Measurements from ENCODE around the gene TMEM198.

Gene TMEM198

DNA sequence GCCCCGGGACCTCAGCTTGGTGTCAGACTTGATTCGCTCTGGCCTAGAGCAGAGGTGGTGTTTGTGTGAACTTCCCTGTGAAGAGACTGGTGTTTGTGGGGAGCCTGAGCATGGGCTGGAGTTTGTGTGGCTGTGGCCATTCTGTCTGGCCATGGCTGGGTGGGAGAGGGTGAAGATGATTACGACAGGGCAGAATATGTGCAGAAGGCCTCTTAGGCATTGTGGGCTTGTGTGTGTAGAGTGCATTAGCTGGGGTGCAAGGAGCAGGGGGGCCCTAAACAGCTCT is 17.0 kb downstream of the TMEM198 start:
- Histone ChIP-seq H3K36me3 (ENCODE audit: insufficient read depth, low read length) (peaks cover 34% of the 10 kb centered on the region), H3K4me1 (ENCODE audit: insufficient read depth, low read length) (peaks cover 4% of the 10 kb centered on the region)

DNA sequence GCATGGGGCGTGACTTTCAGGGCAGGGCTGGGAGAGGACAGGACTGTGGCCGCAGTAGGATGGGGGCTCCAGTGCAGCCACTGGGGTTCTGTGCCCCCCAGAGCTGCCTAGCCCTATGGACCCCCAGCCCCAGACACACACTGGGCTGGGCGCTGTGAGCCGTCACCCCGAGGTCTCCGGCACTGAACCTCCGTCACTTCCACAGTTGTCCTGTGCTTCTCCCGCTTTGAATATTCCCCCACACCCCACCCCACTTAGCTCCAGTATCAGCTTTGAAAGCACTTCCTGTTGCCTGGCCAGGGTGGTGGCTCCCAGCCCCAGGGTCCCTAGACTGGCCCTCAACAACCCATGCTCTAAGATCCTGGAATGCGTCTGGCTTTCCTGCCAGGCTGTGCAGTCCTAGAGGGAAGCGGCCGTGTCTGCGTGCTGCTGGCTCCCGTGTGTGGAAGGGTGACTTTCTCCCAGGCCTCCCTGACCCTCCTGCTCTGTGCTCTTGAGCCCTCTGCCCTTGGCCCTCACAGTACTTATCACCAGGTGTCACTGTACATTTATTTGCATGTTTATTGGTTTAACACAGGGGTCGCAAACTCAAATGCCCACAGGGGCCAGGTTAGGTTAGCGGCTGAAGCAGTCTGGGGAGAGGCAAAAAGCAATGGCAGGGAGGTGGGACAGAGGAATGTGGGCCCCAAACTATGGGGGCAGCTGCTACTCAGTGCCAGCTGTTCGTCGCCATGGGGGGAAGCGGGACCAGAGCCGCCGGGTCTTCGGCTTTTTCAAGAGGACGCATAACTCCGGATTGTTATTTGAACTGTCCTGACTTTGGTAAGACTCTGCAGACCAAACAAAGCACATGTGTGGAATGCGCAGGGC is 17.6 kb downstream of the TMEM198 start:
- peaks cover 2% of the 10 kb centered on the region for H3K9me3 ChIP-seq (ENCODE audit: low read length)
- no peak overlapping the region for H3K4me3 ChIP-seq (ENCODE audit: low read length)
- no peak overlapping the region for H2AFZ ChIP-seq (ENCODE audit: low read depth, low read length)
- H3K36me3 ChIP-seq (ENCODE audit: insufficient read depth, low read length), result peaks cover 37% of the 10 kb centered on the region
- no peaks in the 10 kb centered on the region for H3K27me3 ChIP-seq (ENCODE audit: insufficient read depth, low read length)
- H3K4me1 ChIP-seq (ENCODE audit: insufficient read depth, low read length), result peaks cover 4% of the 10 kb centered on the region

More for the DNA sequence above, 17.0 kb downstream of the TMEM198 start:
- H3K4me3 ChIP-seq (ENCODE audit: low read length), result no peak overlapping the region
- peaks cover 2% of the 10 kb centered on the region for H3K9me3 ChIP-seq (ENCODE audit: low read length)
- no peaks in the 10 kb centered on the region for H3K27me3 ChIP-seq (ENCODE audit: insufficient read depth, low read length)
- no peak overlapping the region for H2AFZ ChIP-seq (ENCODE audit: low read depth, low read length)

- peaks cover 4% of the 10 kb centered on the region for H3K4me1 ChIP-seq (ENCODE audit: insufficient read depth, low read length)
- no peak overlapping the region for H3K4me3 ChIP-seq (ENCODE audit: low read length)
- H3K9me3 ChIP-seq (ENCODE audit: low read length), result peaks cover 2% of the 10 kb centered on the region
- no peak overlapping the region for H2AFZ ChIP-seq (ENCODE audit: low read depth, low read length)
- no peaks in the 10 kb centered on the region for H3K27me3 ChIP-seq (ENCODE audit: insufficient read depth, low read length)
- peaks cover 44% of the 10 kb centered on the region for H3K36me3 ChIP-seq (ENCODE audit: insufficient read depth, low read length)
Measured at GRCh38 chr2:219562049-219563020, 18.5 kb downstream of the TMEM198 start.

- no peak overlapping the region for H2AFZ ChIP-seq (ENCODE audit: low read depth, low read length)
- peaks cover 2% of the 10 kb centered on the region for H3K9me3 ChIP-seq (ENCODE audit: low read length)
- H3K27me3 ChIP-seq (ENCODE audit: insufficient read depth, low read length), result no peaks in the 10 kb centered on the region
- peaks cover 47% of the 10 kb centered on the region for H3K36me3 ChIP-seq (ENCODE audit: insufficient read depth, low read length)
- peaks cover 4% of the 10 kb centered on the region for H3K4me1 ChIP-seq (ENCODE audit: insufficient read depth, low read length)
- H3K4me3 ChIP-seq (ENCODE audit: low read length), result no peak overlapping the region
Measured at GRCh38 chr2:219563271-219563928, 19.6 kb downstream of the TMEM198 start.

DNA sequence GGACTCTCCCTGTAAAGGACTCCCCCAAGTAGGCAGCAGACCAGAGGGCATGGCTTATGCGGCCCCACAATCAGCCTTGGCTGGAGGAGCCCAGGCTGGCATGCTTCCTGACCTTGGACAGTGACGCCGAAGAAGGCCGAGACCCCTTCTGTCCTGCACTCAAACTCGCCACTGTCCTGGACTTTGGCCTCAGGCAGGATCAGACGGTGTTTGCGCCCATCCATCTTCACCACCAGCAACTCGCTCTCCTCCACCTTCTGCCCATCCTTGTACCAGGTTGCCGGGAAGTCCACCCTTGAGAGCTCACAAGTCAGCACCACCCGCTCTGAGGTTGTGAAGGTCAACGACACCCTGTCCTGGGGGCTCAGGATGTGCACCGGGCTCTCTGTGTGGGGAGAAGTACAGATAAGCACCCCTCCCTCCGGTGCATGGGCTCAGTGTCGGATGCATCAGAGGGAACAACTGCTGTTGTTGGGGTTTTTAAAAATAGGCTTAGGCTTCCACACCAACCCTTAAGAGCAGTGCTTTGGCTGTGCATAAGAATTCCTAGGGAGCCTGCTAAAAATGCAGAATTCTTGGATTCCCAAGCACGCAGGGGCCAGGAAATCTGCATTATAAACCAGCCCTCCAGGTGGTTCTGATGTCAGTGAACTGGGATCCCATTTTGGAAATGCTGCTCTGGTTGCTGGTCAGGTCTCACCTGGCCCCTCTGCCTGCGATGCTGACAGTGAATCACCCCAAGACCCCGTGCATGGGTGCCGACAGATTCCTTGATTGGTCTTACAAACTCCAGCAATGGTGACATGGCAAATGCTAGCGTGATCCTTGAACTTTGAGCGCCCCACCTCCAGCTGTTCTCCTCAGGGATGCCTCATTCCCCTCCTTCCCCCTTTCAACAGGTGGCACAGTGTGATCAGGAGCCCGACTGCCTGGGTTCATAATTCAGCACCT is 21.6 kb downstream of the TMEM198 start:
- Histone ChIP-seq H3K9me3 (ENCODE audit: low read length) (no peaks in the 10 kb centered on the region), H3K4me3 (ENCODE audit: low read length) (no peak overlapping the region), H3K4me1 (ENCODE audit: insufficient read depth, low read length) (peaks cover 8% of the 10 kb centered on the region), H3K27me3 (ENCODE audit: insufficient read depth, low read length) (no peaks in the 10 kb centered on the region), H2AFZ (ENCODE audit: low read depth, low read length) (no peak overlapping the region), H3K36me3 (ENCODE audit: insufficient read depth, low read length) (peaks cover 53% of the 10 kb centered on the region)

- Histone ChIP-seq H3K4me3 (ENCODE audit: low read length) (no peak overlapping the region), H3K27me3 (ENCODE audit: insufficient read depth, low read length) (no peaks in the 10 kb centered on the region), H2AFZ (ENCODE audit: low read depth, low read length) (no peak overlapping the region), H3K9me3 (ENCODE audit: low read length) (no peaks in the 10 kb centered on the region), H3K36me3 (ENCODE audit: insufficient read depth, low read length) (peaks cover 44% of the 10 kb centered on the region), H3K4me1 (ENCODE audit: insufficient read depth, low read length) (peaks cover 9% of the 10 kb centered on the region)
Measured at GRCh38 chr2:219566640-219567039, 22.8 kb downstream of the TMEM198 start.

DNA sequence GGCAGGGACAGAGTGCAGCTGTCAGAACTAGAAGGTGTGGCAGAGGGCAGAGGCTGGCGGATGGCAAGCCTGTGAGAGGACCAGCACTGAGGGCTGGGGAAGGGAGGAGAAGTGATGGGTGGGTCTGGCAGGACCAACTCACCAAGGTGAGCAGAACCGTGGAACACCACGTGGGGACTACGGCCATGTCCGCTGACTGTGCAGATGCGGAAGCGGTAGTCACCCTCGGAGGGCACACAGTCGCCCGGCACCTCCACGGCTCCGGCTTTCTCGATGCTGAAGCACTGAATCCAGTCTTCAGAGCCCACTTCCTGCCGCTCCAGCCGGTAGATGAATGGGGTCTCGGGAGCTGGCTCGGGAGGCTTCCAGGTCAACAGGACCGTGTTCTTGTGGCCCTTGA is 23.3 kb downstream of the TMEM198 start:
- peaks cover 10% of the 10 kb centered on the region for H3K4me1 ChIP-seq (ENCODE audit: insufficient read depth, low read length)
- no peaks in the 10 kb centered on the region for H3K27me3 ChIP-seq (ENCODE audit: insufficient read depth, low read length)
- H3K4me3 ChIP-seq (ENCODE audit: low read length), result no peak overlapping the region
- peaks cover 42% of the 10 kb centered on the region for H3K36me3 ChIP-seq (ENCODE audit: insufficient read depth, low read length)
- H2AFZ ChIP-seq (ENCODE audit: low read depth, low read length), result no peak overlapping the region
- H3K9me3 ChIP-seq (ENCODE audit: low read length), result no peaks in the 10 kb centered on the region

DNA sequence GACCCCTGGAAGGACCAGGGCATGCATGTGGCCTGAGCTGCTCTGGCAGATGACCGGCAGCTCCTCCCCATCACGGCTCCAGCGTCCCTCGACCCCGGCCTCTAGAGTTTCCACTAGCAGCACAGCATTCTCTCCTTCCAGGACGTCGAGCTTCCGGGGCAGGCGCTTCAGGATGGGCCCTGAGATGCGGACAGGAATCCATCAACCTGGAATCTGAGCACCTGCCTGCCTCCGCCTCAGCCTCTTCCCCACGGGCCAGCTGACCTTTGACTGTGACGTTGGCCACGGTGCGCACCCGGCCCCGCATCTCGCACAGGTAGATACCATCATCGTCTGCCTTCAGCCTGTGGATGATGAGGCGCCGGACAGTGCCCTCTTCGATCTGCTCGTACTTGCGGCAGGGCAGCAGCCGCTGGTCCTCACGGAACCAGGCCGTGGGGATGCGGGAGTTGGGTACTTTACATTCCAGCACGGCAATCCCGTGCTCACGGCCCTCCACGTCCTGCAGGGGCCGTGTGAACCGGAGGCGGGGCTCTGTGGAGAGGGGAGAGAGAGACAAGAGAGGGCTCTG is 24.0 kb downstream of the TMEM198 start:
- Histone ChIP-seq H3K4me3 (ENCODE audit: low read length) (no peak overlapping the region), H3K4me1 (ENCODE audit: insufficient read depth, low read length) (peaks cover 11% of the 10 kb centered on the region), H3K27me3 (ENCODE audit: insufficient read depth, low read length) (no peaks in the 10 kb centered on the region), H3K9me3 (ENCODE audit: low read length) (no peaks in the 10 kb centered on the region), H2AFZ (ENCODE audit: low read depth, low read length) (no peak overlapping the region), H3K36me3 (ENCODE audit: insufficient read depth, low read length) (peaks cover 38% of the 10 kb centered on the region)

DNA sequence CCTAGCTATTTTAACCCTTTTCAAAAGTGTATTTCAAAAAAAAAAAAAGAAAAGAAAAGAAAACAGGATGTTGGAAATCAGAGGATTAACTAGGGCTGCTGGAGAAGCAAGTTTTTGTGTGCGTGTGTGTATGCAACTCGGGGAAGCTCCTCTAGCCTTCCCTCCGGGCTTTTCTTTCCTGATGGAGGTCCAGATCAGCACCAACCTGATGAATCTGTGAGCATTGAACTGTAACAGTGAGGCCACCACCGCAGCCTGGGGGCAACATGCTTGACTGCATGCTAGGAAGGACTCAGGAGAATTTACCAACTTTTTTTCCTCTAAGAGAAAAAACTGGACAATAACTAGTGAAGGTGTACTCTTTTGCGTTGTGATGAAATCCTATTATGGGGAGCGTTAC is 25.2 kb downstream of the TMEM198 start:
- H3K36me3 ChIP-seq (ENCODE audit: insufficient read depth, low read length), result peaks cover 31% of the 10 kb centered on the region
- no peak overlapping the region for H3K4me3 ChIP-seq (ENCODE audit: low read length)

GRCh38 chr2:219569635-219570034 is 25.8 kb downstream of the TMEM198 start:
- peaks cover 29% of the 10 kb centered on the region for H3K36me3 ChIP-seq (ENCODE audit: insufficient read depth, low read length)
- no peaks in the 10 kb centered on the region for H3K9me3 ChIP-seq (ENCODE audit: low read length)

More for the DNA sequence above, 25.2 kb downstream of the TMEM198 start:
- H2AFZ ChIP-seq (ENCODE audit: low read depth, low read length), result no peak overlapping the region
- H3K9me3 ChIP-seq (ENCODE audit: low read length), result no peaks in the 10 kb centered on the region
- H3K27me3 ChIP-seq (ENCODE audit: insufficient read depth, low read length), result no peaks in the 10 kb centered on the region
- H3K4me1 ChIP-seq (ENCODE audit: insufficient read depth, low read length), result peaks cover 11% of the 10 kb centered on the region

DNA sequence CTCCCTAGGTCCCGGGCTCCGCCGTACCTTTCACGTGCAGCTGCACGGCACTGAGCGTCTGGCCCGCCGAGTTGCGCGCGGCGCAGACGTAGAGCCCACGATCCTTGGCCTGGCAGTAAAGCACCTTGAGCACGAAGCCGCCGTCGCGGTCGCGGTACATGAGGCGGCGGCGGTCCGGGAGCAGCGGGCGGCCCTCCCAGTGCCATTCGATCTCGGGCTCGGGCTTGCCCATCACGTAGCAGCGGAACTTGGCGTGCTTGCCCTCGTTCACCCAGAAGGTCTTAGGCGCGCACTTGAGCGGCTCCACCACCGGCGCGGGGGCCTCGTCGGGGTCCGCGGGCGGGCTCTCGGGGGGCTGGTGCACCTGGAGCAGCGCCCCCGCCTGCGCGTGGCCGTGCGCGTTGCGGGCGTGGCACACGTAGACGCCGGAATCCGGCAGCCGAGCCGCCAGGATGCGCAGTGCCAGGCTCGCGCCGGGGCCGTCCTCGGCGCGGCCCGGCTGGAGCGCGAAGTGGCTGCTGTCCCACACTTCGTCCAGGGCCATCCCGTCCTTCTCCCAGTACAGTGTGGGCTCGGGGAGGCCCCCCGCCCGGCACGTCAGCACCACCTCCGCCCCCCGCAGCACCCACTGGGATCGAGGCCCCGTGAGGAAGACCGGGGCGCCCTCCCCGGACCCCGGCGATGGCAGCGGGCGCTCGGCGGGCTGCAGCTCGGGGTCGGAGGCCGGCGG is 26.5 kb downstream of the TMEM198 start:
- Histone ChIP-seq H3K4me1 (ENCODE audit: insufficient read depth, low read length) (peaks cover 11% of the 10 kb centered on the region), H3K9me3 (ENCODE audit: low read length) (no peaks in the 10 kb centered on the region), H3K4me3 (ENCODE audit: low read length) (peak overlapping the region; percentile 89), H3K27me3 (ENCODE audit: insufficient read depth, low read length) (no peaks in the 10 kb centered on the region), H3K36me3 (ENCODE audit: insufficient read depth, low read length) (peaks cover 29% of the 10 kb centered on the region), H2AFZ (ENCODE audit: low read depth, low read length) (peak overlapping the region; percentile 68)

More at GRCh38 chr2:219569635-219570034, 25.8 kb downstream of the TMEM198 start:
- Histone ChIP-seq H3K4me3 (ENCODE audit: low read length) (no peak overlapping the region), H3K4me1 (ENCODE audit: insufficient read depth, low read length) (peaks cover 11% of the 10 kb centered on the region), H2AFZ (ENCODE audit: low read depth, low read length) (no peak overlapping the region), H3K27me3 (ENCODE audit: insufficient read depth, low read length) (no peaks in the 10 kb centered on the region)
